GM18498 (cell line): ENCODE measurements around the gene GPR139.

ENCODE experiments used
- ATAC-seq: cut with Tn5 transposase; IDR thresholded peaks from one replicate; pipeline ENCODE4 v1.9.1; 2021; ENCODE audit warnings: mild to moderate bottlenecking, moderate library complexity; ENCODE audit not compliant: unreplicated experiment

The GPR139 gene

GRCh38 chr16:20056436-20056835 is 17.3 kb downstream of the GPR139 start:
- ATAC-seq: no peak

- no peak for ATAC-seq
Observed at GRCh38 chr16:20053336-20053735, 20.4 kb downstream of the GPR139 start.

DNA sequence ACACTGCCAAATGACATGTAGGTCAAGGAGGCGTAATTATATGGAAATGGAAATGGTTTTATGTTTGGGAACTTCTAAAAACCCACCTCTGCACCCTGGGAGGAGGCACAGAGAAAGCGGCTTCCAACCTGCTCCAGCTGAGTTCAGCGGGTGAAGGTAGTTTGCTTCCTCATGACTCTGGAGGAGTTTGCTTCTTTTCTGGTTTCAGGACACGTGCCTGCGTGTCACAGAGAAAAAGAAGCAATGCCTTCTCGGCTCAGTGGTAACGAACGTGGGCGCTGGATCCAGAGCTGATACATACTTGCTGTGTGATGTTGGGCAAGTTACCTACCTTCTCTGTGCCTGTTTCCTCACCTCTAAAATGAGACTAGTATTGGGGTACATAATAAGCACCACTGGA is 22.1 kb downstream of the GPR139 start:
- no peak for ATAC-seq

DNA sequence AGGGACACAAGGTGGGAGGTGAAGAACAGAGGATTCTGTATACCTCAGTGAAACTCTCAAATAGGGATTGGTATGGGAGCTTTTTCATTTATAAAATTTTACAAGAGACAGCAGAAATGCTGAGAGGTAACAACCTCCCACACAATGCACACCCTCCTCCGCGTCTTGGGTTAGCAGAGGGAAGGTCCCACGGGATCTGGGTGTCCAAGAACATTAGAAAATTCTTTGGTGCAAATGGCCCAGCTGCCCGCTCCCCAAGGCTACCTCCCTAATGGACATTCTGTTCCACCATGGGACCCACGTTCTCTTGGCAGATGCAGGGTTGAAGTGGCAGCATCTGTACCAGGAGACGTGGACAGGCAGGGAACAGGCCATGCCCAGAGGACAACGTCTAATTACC is 22.5 kb downstream of the GPR139 start:
- no peak for ATAC-seq

GRCh38 chr16:20049831-20050230 is 23.9 kb downstream of the GPR139 start:
- ATAC-seq: no peak

- ATAC-seq: no peak
Observed at GRCh38 chr16:20045886-20046285, 27.8 kb downstream of the GPR139 start.

DNA sequence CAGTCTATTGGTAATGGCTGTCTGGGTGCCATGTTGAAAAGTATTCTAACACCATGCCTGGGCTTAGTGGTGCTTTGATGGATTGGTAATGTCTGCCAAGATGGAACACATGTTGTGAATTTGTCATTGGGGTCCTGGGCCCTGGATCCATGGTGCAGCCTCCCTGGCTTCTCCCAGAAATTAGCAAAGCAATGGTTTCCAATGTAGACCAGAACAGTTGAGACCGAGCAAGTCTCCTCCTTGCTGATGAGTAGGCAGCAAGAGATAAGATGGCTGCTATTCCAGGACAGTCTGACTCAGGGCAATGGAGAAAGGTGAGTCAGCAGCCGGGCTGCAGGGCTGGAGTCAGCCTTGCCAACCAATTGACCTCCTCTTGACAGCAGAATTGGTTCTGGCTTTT is 30.8 kb downstream of the GPR139 start:
- no peak for ATAC-seq

DNA sequence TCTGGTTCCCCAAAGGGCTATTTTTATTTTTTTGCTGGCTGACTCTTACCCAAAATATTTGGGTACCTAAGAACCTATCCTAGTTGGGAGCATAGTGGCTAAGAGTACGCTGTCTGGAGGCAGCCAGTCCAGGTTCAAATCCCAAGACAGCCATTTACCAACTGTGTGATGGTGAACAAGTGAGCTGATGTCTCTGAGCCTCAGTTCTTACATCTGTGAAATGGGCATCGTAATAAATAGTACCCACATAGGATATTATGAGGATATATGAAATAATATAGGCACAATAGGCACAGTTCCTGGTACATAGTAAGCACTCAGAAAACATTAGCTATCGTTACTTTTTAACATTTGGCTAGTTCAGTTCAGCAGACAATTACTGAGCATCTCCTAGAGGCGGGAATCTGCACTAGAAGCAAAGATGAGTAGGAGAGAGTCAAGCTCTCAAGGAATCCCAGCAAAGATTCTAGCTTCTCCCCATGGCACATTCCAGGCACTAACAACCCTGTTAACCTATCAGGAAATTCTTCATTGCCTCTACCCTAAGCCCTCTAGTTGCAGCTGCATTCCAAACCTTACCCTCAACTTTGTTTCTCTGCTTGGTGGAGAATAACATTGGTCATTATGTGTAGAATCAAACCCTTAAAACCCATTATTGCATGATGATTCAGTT is 31.6 kb downstream of the GPR139 start:
- no peak for ATAC-seq

DNA sequence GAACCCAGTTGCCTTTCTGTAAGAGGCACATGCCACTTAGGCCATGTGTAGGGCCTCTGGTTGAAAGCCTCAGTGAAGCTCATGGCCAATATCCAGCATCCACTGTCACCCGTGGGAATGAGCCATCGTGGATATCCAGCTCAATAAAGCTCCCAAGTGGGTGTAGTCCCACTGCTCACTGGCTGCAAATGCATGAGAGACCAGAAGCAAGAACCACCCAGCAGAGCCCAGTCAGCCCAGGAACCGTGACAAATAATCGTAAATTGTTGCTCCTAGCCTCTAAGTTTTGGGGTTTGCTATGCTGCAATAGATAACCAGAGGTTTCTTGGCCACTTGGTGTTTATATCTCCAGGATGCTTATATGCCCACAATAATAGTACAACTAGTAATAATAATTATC is 33.7 kb downstream of the GPR139 start:
- no peak for ATAC-seq

GRCh38 chr16:20029611-20030010 is 44.1 kb downstream of the GPR139 start:
- ATAC-seq: no peak

DNA sequence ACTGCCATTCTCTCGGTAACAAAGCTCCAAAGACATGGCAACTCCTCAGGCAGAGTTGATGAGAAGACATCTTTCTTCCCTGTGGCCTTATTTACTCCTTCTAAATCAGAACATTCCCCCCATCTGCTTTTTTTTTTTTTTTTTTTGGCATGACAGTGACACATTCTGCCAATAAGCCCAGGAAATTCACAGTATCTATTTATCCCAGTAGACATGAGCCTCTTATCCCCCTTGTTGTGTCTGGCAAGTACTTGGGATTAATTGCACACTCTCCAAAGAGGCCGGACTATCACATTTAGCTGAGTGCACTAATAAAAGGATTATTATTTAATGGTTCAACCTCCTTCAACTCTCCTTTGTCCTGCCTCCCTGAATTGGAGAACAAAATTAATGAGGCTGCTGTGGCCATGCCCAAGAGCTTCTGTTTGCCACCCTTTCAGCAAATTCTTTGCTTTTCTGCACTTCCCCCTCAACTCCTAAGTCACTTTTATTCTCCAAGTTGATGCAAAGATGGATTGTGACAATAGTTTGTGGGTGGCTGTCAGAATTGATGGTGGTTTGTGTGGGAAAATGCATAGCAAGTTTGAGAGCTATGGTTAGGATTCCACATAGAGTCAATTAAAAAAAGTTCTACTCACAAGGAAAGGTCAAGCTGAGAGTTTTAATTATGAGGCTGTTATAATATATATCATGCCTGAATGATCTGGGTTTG is 47.2 kb downstream of the GPR139 start:
- ATAC-seq: no peak

- no peak for ATAC-seq
Observed at GRCh38 chr16:20023190-20023589, 50.5 kb downstream of the GPR139 start.

DNA sequence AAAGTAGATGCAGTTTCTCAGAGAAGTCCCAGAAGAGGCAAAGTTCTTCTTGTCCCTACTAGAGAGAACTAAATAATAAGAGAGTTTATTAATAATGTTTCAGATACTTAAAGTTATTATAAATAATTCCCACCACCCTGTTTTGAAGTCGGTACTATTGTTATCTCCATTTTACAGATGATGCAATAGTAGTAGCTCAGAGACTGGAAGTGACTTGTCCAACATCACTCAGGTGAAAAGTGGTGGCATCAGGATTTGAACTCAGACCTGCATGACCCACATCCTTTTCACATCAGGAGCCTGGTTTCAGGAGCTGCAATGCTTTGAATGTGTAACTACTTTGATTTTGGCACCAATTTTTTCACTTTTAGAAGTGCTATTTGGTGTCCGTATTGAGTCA is 52.7 kb downstream of the GPR139 start:
- ATAC-seq: no peak

DNA sequence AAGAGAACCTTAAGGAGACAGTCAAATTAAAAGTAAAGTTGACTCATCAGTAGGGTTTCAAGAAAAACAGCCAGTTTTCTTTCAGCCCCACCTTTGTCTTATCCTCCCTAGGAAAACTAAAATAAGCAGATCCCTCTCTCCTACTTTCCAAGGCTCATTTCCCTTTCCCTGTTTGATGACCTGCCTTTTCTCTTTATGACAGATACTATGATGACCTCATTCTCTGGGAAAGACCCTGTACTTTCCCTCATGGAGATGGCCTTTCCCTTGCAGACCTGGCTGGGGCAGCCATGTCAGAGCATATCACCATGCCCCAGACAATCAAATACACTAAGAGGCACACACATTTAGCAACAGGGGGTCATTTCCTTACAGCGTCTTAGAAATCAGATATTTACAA is 53.6 kb downstream of the GPR139 start:
- ATAC-seq: no peak

DNA sequence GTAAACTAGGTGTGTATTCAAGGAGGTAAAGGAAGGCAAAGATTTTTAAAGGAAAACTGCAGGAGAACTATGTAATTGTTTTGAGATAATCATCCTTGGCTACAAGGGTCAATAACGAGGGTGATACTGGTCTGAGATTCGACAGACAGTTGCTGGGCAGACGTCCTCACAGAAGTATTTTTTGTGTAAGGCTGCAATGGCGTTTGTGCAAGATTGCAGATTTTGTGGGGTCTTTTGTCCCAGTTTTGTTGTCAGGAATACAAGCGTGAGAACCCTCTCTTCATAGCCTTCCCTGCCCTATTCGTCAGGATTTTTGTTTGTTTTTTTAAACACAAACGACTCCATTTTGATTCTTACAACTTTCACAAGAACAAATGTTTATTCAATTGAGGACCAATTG is 57.5 kb downstream of the GPR139 start:
- no peak for ATAC-seq

DNA sequence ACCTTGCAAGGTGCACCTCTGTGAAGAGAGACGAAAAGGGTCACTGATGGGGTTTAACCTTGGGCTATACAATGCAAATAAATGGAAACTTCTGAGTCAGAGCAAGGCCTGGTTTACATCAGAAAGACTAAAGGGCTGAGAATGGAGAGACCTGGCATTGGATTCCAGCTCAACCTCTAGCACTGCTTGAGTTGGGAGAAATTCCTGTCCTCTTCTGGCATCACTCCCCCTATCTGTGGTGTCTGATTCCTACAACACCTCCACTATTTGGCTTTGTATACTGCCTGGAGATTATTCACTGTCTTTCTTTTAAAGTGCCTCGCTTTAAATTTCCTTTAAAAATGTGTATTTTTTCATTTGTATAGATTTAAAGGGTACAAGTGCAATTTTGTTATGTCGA is 68.8 kb downstream of the GPR139 start:
- no peak for ATAC-seq

- ATAC-seq: no peak
Observed at GRCh38 chr16:20002936-20003335, 70.8 kb downstream of the GPR139 start.

DNA sequence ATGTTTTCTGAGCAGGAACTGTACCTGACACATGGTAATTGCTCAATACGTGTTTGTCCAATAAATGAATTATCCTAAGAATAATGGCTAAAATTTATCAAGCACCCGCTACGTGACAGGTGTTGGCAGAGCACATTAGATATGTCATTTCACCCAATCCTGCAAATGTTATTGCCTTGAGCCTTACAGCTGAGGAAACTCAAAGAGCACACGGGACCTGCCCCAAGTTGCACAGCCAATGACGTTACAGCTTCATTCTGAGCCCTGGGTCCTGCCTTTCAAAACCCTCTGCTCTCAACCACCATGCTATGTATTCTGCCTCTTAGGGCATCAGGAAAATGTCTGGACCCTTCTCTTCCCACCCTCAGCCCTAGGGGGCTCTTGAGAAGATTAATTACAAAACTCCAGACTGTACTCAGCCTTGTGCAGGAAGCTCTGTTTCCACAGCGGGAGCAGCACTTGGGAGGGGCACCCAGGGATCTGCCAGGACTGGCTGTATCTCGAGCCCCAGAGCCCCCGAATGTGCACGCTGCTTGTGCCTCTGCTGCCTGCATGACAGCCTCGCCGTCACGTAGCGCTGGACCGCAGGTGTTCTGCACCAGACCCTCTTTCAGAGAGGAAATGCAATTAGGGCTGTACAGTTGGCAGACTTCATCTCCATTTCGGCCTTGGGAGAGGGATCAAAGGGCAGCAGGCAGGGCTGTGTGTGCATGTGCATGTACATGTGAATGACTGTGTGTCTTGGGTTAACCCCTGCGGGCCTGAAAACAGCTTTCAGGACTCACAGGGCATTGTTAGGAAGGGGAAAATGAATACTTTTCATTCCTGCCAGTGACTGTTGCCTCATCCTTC is 71.6 kb downstream of the GPR139 start:
- no peak for ATAC-seq

- no peak for ATAC-seq
Observed at GRCh38 chr16:19997734-19998133, 76.0 kb downstream of the GPR139 start.

- no peak for ATAC-seq
Observed at GRCh38 chr16:19997264-19997663, 76.4 kb downstream of the GPR139 start.

- no peak for ATAC-seq
Observed at GRCh38 chr16:19994466-19995170, 79.1 kb downstream of the GPR139 start.
